Measurements from ENCODE around the gene TULP1.

Gene TULP1

DNA sequence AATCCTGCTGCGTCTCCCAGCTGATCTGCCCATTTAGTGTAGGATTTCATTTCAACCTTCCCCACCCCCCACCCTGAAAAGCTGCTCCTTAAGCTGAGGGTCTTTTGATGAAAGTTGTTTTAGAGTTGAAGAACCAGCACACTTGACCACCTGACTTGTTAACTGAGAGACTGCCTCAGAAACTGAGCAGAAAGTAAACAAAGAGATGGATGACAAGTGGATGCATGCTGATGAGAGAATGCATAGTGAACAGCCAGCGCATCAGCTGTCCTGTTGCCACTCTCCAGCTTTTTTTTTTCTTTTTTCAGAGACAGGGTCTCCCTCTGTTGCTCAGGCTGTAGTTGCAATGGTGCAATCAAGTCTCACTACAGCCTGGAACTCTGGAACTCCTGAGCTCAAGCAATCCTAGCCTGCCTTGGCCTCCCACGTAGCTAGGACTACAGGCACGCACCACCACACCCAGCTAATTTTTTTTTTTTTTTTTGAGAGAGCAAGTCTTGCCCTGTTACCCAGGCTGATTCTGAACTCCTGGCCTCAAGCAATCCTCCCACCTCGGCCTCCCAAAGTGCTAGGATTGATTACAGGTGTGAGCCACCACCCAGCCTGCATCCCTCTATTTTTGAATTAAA, 35.0 kb downstream of the TULP1 start:
- TF ChIP-seq, protein P1, sequence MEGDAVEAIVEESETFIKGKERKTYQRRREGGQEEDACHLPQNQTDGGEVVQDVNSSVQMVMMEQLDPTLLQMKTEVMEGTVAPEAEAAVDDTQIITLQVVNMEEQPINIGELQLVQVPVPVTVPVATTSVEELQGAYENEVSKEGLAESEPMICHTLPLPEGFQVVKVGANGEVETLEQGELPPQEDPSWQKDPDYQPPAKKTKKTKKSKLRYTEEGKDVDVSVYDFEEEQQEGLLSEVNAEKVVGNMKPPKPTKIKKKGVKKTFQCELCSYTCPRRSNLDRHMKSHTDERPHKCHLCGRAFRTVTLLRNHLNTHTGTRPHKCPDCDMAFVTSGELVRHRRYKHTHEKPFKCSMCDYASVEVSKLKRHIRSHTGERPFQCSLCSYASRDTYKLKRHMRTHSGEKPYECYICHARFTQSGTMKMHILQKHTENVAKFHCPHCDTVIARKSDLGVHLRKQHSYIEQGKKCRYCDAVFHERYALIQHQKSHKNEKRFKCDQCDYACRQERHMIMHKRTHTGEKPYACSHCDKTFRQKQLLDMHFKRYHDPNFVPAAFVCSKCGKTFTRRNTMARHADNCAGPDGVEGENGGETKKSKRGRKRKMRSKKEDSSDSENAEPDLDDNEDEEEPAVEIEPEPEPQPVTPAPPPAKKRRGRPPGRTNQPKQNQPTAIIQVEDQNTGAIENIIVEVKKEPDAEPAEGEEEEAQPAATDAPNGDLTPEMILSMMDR (IDR thresholded peaks at IDR 0.05; ENCODE audit: low read length, missing control alignments): no peak
- H3K4me3 ChIP-seq (replicated peaks; ENCODE audit: low read depth, low read length): no peak overlapping the region
- no peak for DNase-seq (ENCODE audit: low read depth)

DNA sequence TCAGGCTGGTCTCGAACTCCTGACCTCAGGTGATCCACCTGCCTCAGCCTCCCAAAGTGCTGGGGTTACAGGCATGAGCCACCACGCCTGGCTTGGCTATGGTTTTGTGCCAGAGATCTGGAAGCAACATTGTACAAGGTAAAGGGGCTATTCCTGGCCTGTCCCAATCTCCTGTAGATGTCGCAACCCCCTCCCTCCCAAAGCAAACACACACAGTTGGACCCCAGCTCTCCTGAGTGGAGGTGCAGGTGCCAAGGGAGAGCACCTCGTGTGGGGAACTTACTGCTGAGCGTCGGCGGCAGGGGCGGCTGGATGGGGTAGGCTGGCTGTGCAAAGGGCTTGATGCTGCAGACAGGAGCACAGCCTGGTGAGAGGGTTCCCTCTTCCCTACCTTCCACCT, 35.7 kb downstream of the TULP1 start:
- no peak for DNase-seq (ENCODE audit: low read depth)
- TF ChIP-seq, protein P1 (IDR thresholded peaks at IDR 0.05; ENCODE audit: low read length, missing control alignments): no peak
- no peak overlapping the region for H3K4me3 ChIP-seq (replicated peaks; ENCODE audit: low read depth, low read length)

DNA sequence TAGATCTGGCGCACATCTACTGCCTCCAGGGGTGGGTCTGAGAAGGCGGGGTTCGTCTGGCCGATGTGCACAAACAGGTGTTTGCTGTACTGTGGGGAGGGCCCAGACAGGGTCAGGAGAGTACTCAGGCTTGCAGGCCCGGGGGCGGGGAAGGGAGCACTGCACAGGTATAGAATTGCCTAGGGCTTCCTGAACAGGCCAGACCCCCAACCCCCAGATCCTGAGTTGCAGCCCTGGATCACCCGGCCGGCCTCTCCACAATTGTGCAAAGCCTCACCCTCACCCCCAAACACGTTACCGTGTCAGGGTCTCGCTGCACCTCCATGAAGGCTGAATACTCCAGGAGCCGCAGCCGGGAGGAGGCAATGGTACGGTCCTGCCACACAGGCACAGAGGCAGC, 36.7 kb downstream of the TULP1 start:
- TF ChIP-seq, protein P1 (IDR thresholded peaks at IDR 0.05; ENCODE audit: low read length, missing control alignments): no peak
- no peak overlapping the region for H3K4me3 ChIP-seq (replicated peaks; ENCODE audit: low read depth, low read length)
- DNase-seq (ENCODE audit: low read depth): no peak

DNA sequence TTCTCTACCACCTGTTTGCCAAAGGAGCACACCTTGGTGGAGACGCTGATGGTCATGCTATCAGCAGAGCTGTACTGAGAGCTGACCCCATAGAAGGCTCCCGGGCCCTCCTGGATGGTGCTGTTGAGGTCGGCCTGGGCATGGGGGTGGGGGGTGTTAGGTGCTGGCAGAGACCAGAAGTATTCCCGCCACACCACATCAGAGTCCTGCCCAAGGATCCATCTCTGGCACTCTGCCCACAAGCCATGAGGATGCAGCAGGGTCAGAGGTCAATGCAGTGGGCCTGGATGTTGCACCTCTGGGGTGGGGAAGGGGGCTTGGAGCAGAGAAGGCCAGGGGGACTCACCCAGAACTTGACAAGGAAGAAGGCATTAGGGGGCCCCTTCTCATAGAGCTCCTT, 37.1 kb downstream of the TULP1 start:
- no peak overlapping the region for H3K4me3 ChIP-seq (replicated peaks; ENCODE audit: low read depth, low read length)
- TF ChIP-seq, protein P1 (IDR thresholded peaks at IDR 0.05; ENCODE audit: low read length, missing control alignments): no peak
- DNase-seq (ENCODE audit: low read depth): no peak

DNA sequence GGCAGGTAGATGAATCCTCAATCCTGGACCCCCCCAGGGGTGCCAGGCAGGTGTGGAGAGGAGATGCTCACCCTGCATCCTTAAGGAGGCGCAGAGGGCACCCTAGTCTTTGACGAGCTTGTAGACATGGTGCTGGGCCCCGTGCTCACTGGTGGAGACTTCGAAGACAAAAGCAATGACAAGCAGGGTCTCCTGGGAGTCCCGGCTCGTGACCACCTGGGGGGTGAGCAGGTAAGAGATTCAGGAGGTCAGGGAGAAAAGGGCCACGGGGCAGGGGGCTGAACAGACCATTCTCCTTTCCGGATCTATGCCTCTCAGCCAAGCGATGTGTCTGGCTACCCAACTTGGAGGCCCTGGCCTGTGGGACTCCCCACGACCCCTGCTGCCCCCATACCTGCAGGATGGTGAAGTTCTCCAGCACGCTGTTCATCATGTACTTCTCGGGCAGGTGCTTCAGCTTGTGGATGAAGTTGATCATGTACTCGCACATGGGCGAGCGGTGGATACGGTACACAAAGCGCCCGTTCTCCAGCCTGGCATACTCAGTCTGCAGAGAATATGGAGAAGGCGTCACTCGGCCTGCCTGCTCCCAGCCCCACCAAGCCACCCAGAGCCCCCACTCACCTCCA, 37.6 kb downstream of the TULP1 start:
- H3K4me3 ChIP-seq (replicated peaks; ENCODE audit: low read depth, low read length): no peak overlapping the region
- no peak for DNase-seq (ENCODE audit: low read depth)
- TF ChIP-seq, protein P1 (IDR thresholded peaks at IDR 0.05; ENCODE audit: low read length, missing control alignments): no peak

DNA sequence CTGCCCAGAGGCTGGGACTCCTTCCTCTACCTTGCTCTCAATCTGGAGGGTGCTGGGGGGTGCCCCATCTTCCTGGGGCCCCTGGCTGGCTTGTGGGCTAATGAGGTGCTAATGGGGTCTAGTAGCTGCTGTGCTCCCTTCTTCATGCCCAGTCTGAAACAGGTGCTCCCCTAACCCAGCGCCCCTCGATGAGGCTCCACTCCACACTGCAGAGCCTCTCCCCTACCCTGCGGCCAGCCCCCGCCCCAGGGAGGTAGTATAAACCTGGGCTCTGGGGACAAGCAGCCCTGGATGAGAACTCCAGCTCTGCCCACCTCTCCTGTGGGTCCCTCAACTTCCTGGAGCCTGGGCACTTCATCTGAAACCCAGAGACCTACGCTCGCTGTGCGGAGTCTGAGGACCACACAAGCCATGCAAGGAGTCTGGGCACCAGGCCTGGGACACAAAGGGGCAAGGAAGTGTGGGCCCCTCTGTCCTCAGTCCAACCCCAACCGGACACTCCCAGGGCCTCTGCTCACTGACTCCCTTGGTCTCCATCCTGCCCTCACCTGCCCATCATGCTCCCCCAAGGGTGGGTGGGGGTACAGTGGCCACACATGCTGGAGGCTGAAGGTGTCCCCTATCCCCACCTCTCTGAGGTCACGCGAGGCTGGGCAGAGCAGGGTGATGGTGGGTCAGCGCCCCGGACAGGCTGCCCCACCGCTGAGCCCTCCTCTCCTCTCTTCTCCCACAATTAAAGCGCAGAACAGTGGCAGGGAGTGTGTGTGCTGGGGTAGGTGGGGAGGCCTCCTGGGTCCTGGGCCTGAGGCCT, 38.4 kb downstream of the TULP1 start:
- TF ChIP-seq, protein P1 (IDR thresholded peaks at IDR 0.05; ENCODE audit: low read length, missing control alignments): no peak
- DNase-seq (ENCODE audit: low read depth): no peak

More for the DNA sequence above, 38.4 kb downstream of the TULP1 start:
- no peak overlapping the region for H3K4me3 ChIP-seq (replicated peaks; ENCODE audit: low read depth, low read length)

Data from fibroblast of pulmonary artery (primary cell).